NB4 (cell line): ENCODE data around the gene REELD1.

Experiments used
- MYC ChIP-seq: IDR thresholded peaks from 2 replicates; pipeline ENCODE4 v1.6.1; 2011; ENCODE audit warnings: low read depth, low read length
- POLR2A ChIP-seq: IDR thresholded peaks from 2 replicates; pipeline ENCODE4 v1.6.1; 2011; ENCODE audit warnings: mild to moderate bottlenecking; ENCODE audit not compliant: insufficient read length; ENCODE audit errors: extremely low read depth
- TF ChIP-seq, protein P1 (sequence below): IDR thresholded peaks from one replicate; pipeline ENCODE4 v1.5.1; 2012; ENCODE audit warnings: low read depth, low read length
- TF ChIP-seq, protein P2 (sequence below): IDR thresholded peaks from 2 replicates; pipeline ENCODE4 v1.6.1; 2011; ENCODE audit warnings: low read depth, low read length

DNA sequence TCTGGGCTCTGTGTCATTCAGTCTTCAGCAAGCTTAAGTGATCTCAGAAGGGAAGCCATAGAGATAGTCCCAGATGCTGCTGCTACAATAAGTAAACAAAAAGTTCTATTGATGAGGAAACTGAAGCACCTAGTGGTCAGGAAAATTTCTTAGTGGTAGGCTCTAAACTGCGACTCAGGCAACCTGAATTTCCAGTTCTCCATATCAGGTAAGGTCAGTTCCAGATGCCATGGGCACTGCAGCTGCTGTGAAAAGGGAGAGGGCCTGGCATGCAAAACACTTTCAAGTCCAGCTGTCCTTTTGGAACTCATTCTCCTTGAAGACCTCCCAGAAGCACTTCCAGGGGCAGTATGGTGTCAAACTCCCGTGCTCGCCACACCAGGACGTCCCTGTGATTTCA, 46.2 kb downstream of the REELD1 start:
- TF ChIP-seq, protein P1, sequence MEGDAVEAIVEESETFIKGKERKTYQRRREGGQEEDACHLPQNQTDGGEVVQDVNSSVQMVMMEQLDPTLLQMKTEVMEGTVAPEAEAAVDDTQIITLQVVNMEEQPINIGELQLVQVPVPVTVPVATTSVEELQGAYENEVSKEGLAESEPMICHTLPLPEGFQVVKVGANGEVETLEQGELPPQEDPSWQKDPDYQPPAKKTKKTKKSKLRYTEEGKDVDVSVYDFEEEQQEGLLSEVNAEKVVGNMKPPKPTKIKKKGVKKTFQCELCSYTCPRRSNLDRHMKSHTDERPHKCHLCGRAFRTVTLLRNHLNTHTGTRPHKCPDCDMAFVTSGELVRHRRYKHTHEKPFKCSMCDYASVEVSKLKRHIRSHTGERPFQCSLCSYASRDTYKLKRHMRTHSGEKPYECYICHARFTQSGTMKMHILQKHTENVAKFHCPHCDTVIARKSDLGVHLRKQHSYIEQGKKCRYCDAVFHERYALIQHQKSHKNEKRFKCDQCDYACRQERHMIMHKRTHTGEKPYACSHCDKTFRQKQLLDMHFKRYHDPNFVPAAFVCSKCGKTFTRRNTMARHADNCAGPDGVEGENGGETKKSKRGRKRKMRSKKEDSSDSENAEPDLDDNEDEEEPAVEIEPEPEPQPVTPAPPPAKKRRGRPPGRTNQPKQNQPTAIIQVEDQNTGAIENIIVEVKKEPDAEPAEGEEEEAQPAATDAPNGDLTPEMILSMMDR, result no peak
- TF ChIP-seq POLR2A, result no peak
- TF ChIP-seq MYC, result no peak
- TF ChIP-seq, protein P2, sequence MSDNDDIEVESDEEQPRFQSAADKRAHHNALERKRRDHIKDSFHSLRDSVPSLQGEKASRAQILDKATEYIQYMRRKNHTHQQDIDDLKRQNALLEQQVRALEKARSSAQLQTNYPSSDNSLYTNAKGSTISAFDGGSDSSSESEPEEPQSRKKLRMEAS, result no peak
